Measurements from ENCODE around the gene NKAPD1. TPM values are rescaled to one million over a fixed set of nuclear protein-coding genes. Genes with fewer than 3 reads are reported as not detected.
"Not testable (repeated sequence)": the region's sequence is repeated elsewhere in the genome, so short reads cannot be mapped to it uniquely, and the experiment has no call there.

The NKAPD1 gene
- total RNA-seq: 10 to 100 TPM; 10.2 to 21.0 TPM

GRCh38 chr11:112073941-112074811 lies at the start of gene NKAPD1, which contains the start of gene PIH1D2:
NKAPD1 (plus strand) TSS chr11:112074299; CDS start chr11:112075575, 1,276 bp downstream.
PIH1D2 (minus strand) TSS chr11:112074017; CDS start chr11:112073174, 843 bp downstream.
- H3K36me3 ChIP-seq: peaks cover 11% of the 10 kb centered on the region
- H3K27me3 ChIP-seq (replicated peaks; ENCODE audit: insufficient read depth): no peaks in the 10 kb centered on the region
- H3K4me3 ChIP-seq: peak within 1 kb of the TSS; percentile 99
- peak; percentile 51 for DNase-seq (ENCODE audit: low spot score)
- H3K9me3 ChIP-seq: no peaks in the 10 kb centered on the region
- TF ChIP-seq CTCF (IDR thresholded peaks at IDR 0.05): no peak
- peak within 1 kb of the TSS; percentile 75 to 94 for H3K27ac ChIP-seq
- ATAC-seq (ENCODE audit: insufficient number of reproducible peaks, low FRiP score, low read depth): peak; percentile 67
- peaks cover 16 to 18% of the 10 kb centered on the region in 2 donors for H3K4me1 ChIP-seq (ENCODE audit: control insufficient read depth in 1 of 2, low read depth in 2 of 2)

GRCh38 chr11:112024773-112025678 lies 49.1 kb upstream of the NKAPD1 start, which contains the start of gene DLAT:
DLAT (plus strand) TSS chr11:112025408; CDS start chr11:112025473, 65 bp downstream.
- Histone ChIP-seq H3K9me3 (no peaks in the 10 kb centered on the region), H3K4me3 (peak within 1 kb of the TSS; percentile 97), H3K27ac (peak within 1 kb of the TSS; percentile 87 to 95), H3K4me1 (ENCODE audit: control insufficient read depth in 1 of 2, low read depth in 2 of 2) (peaks cover 3 to 13% of the 10 kb centered on the region in 2 donors), H3K27me3 (replicated peaks; ENCODE audit: insufficient read depth) (no peaks in the 10 kb centered on the region), H3K36me3 (peaks cover 19% of the 10 kb centered on the region)
- peak; percentile 47 for DNase-seq (ENCODE audit: low spot score)
- ATAC-seq (ENCODE audit: insufficient number of reproducible peaks, low FRiP score, low read depth): peak; percentile 82
- no peak for TF ChIP-seq CTCF (IDR thresholded peaks at IDR 0.05)

GRCh38 chr11:112025707-112026106 lies 48.4 kb upstream of the NKAPD1 start:
- ATAC-seq (ENCODE audit: insufficient number of reproducible peaks, low FRiP score, low read depth): no peak
- Histone ChIP-seq H3K9me3 (no peaks in the 10 kb centered on the region), H3K4me3 (peak overlapping the region; percentile 97), H3K27me3 (replicated peaks; ENCODE audit: insufficient read depth) (no peaks in the 10 kb centered on the region), H3K27ac (peak overlapping the region; percentile 87 to 95), H3K36me3 (peaks cover 15% of the 10 kb centered on the region), H3K4me1 (ENCODE audit: control insufficient read depth in 1 of 2, low read depth in 2 of 2) (peaks cover 3 to 13% of the 10 kb centered on the region in 2 donors)
- DNase-seq (ENCODE audit: low spot score): no peak
- TF ChIP-seq CTCF (IDR thresholded peaks at IDR 0.05): no peak

GRCh38 chr11:112026784-112027410 lies 47.2 kb upstream of the NKAPD1 start:
- not testable (repeated sequence) for DNase-seq (ENCODE audit: low spot score); H3K9me3 ChIP-seq; H3K27me3 ChIP-seq (replicated peaks; ENCODE audit: insufficient read depth); H3K27ac ChIP-seq; H3K4me3 ChIP-seq; ATAC-seq (ENCODE audit: insufficient number of reproducible peaks, low FRiP score, low read depth)
- peaks cover 3 to 13% of the 10 kb centered on the region in 2 donors for H3K4me1 ChIP-seq (ENCODE audit: control insufficient read depth in 1 of 2, low read depth in 2 of 2)
- peaks cover 12% of the 10 kb centered on the region for H3K36me3 ChIP-seq

GRCh38 chr11:112029460-112029859 lies 44.6 kb upstream of the NKAPD1 start:
- DNase-seq (ENCODE audit: low spot score) (no peak), ATAC-seq (ENCODE audit: insufficient number of reproducible peaks, low FRiP score, low read depth) (no peak)
- H3K4me1 ChIP-seq (ENCODE audit: control insufficient read depth in 1 of 2, low read depth in 2 of 2): peaks cover 3 to 7% of the 10 kb centered on the region in 2 donors
- TF ChIP-seq CTCF (IDR thresholded peaks at IDR 0.05): no peak
- H3K27me3 ChIP-seq (replicated peaks; ENCODE audit: insufficient read depth): no peaks in the 10 kb centered on the region
- no peak overlapping the region for H3K4me3 ChIP-seq
- no peaks in the 10 kb centered on the region for H3K9me3 ChIP-seq
- no peak overlapping the region for H3K27ac ChIP-seq
- H3K36me3 ChIP-seq: peaks cover 19% of the 10 kb centered on the region

Measured in thoracic aorta (tissue), 2 donors.